Osteocyte (in vitro differentiated cells): ENCODE results near the gene SUV39H1. TPM values are rescaled to one million over a fixed set of nuclear protein-coding genes. Genes with fewer than 3 reads are reported as not detected.
A peak's percentile ranks its signal among the peaks of the same experiment; 100 is the strongest.

Experiments used
- DNase-seq: peaks from one replicate; pipeline ENCODE4 v3.0.0; 2021; ENCODE audit warnings: mixed read lengths; ENCODE audit not compliant: unreplicated experiment; ENCODE audit errors: extremely low spot score
- H3K27ac Mint-ChIP-seq: one replicate; pipeline ENCODE4 v1.8.0; 2021; ENCODE audit warnings: mild to moderate bottlenecking, mixed read lengths; ENCODE audit not compliant: unreplicated experiment
- H3K27me3 Mint-ChIP-seq: one replicate; pipeline ENCODE4 v1.8.0; 2021; ENCODE audit warnings: mixed read lengths; ENCODE audit not compliant: unreplicated experiment
- H3K36me3 Mint-ChIP-seq: one replicate; pipeline ENCODE4 v1.8.0; 2021; ENCODE audit warnings: mixed read lengths; ENCODE audit not compliant: unreplicated experiment
- H3K4me1 Mint-ChIP-seq: one replicate; pipeline ENCODE4 v1.8.0; 2021; ENCODE audit warnings: mixed read lengths; ENCODE audit not compliant: unreplicated experiment
- H3K4me3 Mint-ChIP-seq: one replicate; pipeline ENCODE4 v1.8.0; 2021; ENCODE audit warnings: mild to moderate bottlenecking, moderate library complexity, mixed read lengths; ENCODE audit not compliant: unreplicated experiment
- H3K9me3 Mint-ChIP-seq: one replicate; pipeline ENCODE4 v1.8.0; 2021; ENCODE audit warnings: mixed read lengths; ENCODE audit not compliant: unreplicated experiment
- total RNA-seq: library from RNA; stranded (reverse); gene quantifications from 2 replicates; pipeline ENCODE4 v1.2.1, GENCODE V29; 2021
- TF ChIP-seq, protein P1 (sequence below): fragments of 200-600 bp; sonication (generic); IDR thresholded peaks from 2 replicates; pipeline ENCODE4 v1.5.0; 2021; ENCODE audit warnings: antibody characterized with exemption, mild to moderate bottlenecking, moderate library complexity

The SUV39H1 gene
- total RNA-seq, 1 donor from 2014 or later, result 4.5 TPM

DNA sequence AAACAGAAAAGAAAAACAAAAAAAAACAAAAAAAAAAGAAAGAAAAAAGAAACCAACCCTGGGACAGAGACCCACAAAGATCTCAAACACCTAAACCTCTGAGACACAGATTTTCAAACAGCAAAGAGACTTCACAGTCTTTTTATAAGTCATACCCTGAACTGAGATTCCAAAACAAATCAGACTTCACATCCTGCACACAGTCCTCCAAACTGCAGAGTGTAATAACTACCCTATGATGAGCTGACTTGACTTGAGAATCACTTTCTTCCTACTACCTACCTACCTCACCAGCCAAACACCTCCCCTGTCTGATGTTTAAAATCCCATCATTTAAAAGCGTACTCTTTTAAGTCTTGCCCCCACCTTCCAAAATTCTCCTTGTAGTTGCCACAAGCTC is 39.8 kb downstream of the SUV39H1 start:
- Mint-ChIP-seq H3K4me3 (peak overlapping the region; percentile 78), H3K27me3 (no peaks in the 10 kb centered on the region), H3K9me3 (peaks cover 2% of the 10 kb centered on the region), H3K27ac (peak overlapping the region; percentile 90), H3K4me1 (peaks cover 12% of the 10 kb centered on the region), H3K36me3 (no peaks in the 10 kb centered on the region)
- TF ChIP-seq, protein P1, sequence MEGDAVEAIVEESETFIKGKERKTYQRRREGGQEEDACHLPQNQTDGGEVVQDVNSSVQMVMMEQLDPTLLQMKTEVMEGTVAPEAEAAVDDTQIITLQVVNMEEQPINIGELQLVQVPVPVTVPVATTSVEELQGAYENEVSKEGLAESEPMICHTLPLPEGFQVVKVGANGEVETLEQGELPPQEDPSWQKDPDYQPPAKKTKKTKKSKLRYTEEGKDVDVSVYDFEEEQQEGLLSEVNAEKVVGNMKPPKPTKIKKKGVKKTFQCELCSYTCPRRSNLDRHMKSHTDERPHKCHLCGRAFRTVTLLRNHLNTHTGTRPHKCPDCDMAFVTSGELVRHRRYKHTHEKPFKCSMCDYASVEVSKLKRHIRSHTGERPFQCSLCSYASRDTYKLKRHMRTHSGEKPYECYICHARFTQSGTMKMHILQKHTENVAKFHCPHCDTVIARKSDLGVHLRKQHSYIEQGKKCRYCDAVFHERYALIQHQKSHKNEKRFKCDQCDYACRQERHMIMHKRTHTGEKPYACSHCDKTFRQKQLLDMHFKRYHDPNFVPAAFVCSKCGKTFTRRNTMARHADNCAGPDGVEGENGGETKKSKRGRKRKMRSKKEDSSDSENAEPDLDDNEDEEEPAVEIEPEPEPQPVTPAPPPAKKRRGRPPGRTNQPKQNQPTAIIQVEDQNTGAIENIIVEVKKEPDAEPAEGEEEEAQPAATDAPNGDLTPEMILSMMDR, result no peak
- no peak for DNase-seq

DNA sequence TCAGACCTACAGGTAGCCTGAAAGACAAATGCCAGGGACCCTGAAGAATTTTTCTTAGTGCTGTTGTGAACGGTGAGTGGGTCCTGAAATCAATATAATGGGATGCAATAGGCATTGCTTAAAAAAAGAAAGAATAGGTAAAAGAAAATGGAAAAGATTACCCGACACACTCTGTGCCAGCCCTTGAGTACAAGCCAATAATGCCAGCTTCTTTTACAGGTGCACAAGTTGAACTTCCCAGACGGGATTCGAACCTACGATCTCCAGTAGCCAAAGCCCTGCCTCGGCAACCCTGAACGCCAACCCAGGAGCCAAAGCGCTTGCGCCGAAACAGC is 40.3 kb downstream of the SUV39H1 start:
- no peak for DNase-seq
- H3K9me3 Mint-ChIP-seq, result peaks cover 5% of the 10 kb centered on the region
- TF ChIP-seq, protein P1, result no peak
- H3K27me3 Mint-ChIP-seq, result no peaks in the 10 kb centered on the region
- peak overlapping the region; percentile 78 for H3K4me3 Mint-ChIP-seq
- H3K4me1 Mint-ChIP-seq, result peaks cover 12% of the 10 kb centered on the region
- H3K27ac Mint-ChIP-seq, result peak overlapping the region; percentile 90
- H3K36me3 Mint-ChIP-seq, result no peaks in the 10 kb centered on the region

DNA sequence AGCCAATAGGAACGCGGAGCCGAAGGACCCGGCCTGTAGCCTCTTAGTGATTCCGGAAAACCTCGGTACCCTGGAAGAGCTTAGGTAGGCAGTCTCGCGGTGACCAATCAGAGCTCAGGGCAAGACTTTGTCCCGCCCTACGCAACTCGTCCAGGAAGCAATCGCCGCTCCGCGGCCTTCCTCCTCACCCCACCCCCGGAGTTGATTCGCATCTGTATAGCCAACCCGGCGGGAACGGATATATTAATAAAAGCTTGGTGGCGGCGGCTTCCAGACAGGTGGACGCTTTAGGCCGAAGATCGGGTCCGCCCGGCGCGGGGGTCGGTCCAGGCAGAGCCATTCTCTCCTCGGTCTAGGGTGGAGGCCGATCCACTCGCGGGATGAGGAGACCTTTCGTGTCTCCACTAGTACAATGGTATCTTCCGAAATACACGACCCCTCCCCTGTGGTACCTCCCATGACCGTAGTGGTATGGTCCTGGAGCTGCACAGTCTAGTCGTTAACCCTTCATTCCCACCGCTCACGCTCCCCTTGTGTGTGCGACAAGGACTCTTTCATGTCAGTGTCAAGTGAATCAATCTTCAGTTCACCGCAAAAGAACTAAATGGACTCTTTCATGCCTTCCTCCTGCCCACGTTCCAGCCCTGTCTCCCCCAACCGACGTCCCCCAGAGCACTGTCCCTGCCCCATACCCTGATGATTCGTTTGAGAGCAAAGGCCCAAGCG is 40.8 kb downstream of the SUV39H1 start:
- H3K4me3 Mint-ChIP-seq, result peak overlapping the region; percentile 78

DNA sequence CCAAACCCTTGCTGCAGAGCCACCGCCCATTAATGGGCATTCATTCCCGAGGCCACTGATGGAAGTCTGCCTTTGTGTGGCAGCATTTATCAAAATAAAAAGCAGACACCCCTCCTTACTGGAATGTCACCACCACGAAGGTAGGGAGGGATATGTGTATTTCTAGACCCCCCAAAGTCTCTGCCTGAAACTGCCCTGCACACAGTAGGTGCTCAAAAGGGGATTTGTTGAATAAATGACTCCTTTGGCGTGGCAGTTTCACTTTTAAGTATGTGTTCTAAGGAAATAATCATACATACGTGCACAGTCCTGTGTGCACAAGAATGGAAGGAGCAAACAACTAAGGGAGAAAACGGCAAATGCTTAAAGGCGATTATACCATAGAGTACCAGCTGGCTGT is 41.4 kb downstream of the SUV39H1 start:
- peak overlapping the region; percentile 90 for H3K27ac Mint-ChIP-seq
- TF ChIP-seq, protein P1, result no peak
- no peaks in the 10 kb centered on the region for H3K27me3 Mint-ChIP-seq
- DNase-seq, result no peak
- peak overlapping the region; percentile 78 for H3K4me3 Mint-ChIP-seq
- peaks cover 12% of the 10 kb centered on the region for H3K4me1 Mint-ChIP-seq
- no peaks in the 10 kb centered on the region for H3K36me3 Mint-ChIP-seq
- peaks cover 5% of the 10 kb centered on the region for H3K9me3 Mint-ChIP-seq

More for the DNA sequence above, 40.8 kb downstream of the SUV39H1 start:
- peak; percentile 96 for DNase-seq
- Mint-ChIP-seq H3K9me3 (peaks cover 5% of the 10 kb centered on the region), H3K27me3 (no peaks in the 10 kb centered on the region), H3K36me3 (no peaks in the 10 kb centered on the region), H3K4me1 (peaks cover 12% of the 10 kb centered on the region), H3K27ac (peak overlapping the region; percentile 90)
- TF ChIP-seq, protein P1, result no peak

DNA sequence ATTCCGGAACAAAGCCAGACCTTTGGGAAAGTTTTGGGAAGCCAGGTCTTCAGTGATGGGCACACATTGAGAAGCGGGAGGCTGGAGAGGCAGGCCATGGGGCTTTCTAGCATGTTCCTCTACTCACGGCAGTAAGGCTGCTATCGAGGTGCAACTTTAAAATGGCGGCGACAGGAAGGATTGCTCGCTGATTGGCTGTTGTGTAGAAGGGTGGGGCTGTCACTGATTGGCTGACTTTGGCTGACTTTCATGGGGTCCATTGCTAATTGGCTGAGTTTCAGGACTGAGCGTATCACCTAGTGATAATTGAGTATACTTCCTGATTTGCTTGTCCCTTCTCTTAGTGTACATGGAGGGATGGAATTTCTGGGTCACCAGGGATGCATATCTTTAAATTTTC is 45.3 kb downstream of the SUV39H1 start:
- H3K9me3 Mint-ChIP-seq, result peaks cover 8% of the 10 kb centered on the region
- DNase-seq, result no peak
- no peak overlapping the region for H3K27ac Mint-ChIP-seq
- H3K27me3 Mint-ChIP-seq, result peaks cover 2% of the 10 kb centered on the region
- peaks cover 5% of the 10 kb centered on the region for H3K4me1 Mint-ChIP-seq
- TF ChIP-seq, protein P1, result no peak
- H3K4me3 Mint-ChIP-seq, result no peak overlapping the region
- no peaks in the 10 kb centered on the region for H3K36me3 Mint-ChIP-seq
